ENCODE measurements around the gene NKX3-2. TPM values are rescaled to one million over a fixed set of nuclear protein-coding genes. Genes with fewer than 3 reads are reported as not detected.

NKX3-2 gene
- total RNA-seq, 1 donor from 2014 or later, result not detected

DNA sequence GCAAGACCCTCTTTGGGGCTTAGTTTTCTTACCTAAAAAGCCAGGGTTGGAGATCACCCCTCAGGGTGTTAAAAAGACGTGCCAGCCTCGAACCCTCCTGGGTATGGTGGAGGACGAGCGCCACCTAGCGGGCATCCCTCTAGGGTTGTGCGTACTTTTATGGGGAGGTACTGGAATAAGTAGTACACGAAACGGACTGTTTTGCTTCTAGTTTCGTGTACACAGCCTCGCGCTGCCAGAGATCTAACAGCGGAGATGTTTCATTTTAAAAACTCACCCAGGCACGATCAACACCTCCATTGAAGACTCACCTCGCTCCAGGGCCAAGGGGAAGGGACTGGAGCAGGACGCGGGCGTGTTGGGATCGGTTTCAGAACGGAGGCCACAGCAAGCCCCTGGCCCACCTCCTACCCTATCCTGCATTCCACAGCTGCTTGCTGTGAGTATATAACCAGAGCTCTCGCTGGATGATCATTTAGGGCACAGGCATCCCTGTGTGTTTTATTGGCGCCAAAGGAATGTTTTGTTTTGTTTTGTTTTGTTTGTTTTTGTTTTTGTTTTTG, 4.8 kb upstream of the NKX3-2 start:
- ChIA-PET CTCF (interaction anchor here (0.8 to 1.3 kb wide), 4 partner anchors 14 to 820 kb away, joined by 3 to 4 read pairs (median 4); no protein-coding TSS in a partner anchor), POLR2A (no interaction called here)
- H3K36me3 Mint-ChIP-seq (ENCODE audit: low read depth), result no peaks in the 10 kb centered on the region
- peaks cover 30% of the 10 kb centered on the region for H3K4me1 Mint-ChIP-seq
- TF ChIP-seq, protein P1, sequence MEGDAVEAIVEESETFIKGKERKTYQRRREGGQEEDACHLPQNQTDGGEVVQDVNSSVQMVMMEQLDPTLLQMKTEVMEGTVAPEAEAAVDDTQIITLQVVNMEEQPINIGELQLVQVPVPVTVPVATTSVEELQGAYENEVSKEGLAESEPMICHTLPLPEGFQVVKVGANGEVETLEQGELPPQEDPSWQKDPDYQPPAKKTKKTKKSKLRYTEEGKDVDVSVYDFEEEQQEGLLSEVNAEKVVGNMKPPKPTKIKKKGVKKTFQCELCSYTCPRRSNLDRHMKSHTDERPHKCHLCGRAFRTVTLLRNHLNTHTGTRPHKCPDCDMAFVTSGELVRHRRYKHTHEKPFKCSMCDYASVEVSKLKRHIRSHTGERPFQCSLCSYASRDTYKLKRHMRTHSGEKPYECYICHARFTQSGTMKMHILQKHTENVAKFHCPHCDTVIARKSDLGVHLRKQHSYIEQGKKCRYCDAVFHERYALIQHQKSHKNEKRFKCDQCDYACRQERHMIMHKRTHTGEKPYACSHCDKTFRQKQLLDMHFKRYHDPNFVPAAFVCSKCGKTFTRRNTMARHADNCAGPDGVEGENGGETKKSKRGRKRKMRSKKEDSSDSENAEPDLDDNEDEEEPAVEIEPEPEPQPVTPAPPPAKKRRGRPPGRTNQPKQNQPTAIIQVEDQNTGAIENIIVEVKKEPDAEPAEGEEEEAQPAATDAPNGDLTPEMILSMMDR (IDR thresholded peaks at IDR 0.05), result peak; percentile 86
- H3K27me3 Mint-ChIP-seq, result peaks cover 50% of the 10 kb centered on the region
- H3K9me3 Mint-ChIP-seq, result peaks cover 8% of the 10 kb centered on the region
- peak overlapping the region; percentile 62 for H3K4me3 Mint-ChIP-seq
- ATAC-seq (ENCODE audit: low read depth), result peak; percentile 59
- peak overlapping the region; percentile 9 for H3K27ac Mint-ChIP-seq
- peak; percentile 77 for DNase-seq
- intact Hi-C loops (cut with micrococcal nuclease), result loop anchor here (1.0 to 5.0 kb wide), 5 partner anchors 63 to 916 kb away; partner anchors contain the start of gene BOD1L1

- H3K4me3 Mint-ChIP-seq, result peak overlapping the region; percentile 72
- intact Hi-C loops (cut with micrococcal nuclease), result loop anchor here (5.0 kb wide), 2 partner anchors 64 to 79 kb away; partner anchors contain the start of gene BOD1L1
- H3K9me3 Mint-ChIP-seq, result peaks cover 8% of the 10 kb centered on the region
- H3K4me1 Mint-ChIP-seq, result peaks cover 33% of the 10 kb centered on the region
- CTCF ChIA-PET, result interaction anchor here (0.7 to 1.3 kb wide), 6 partner anchors 13 to 1782 kb away, joined by 3 to 4 read pairs (median 3); no protein-coding TSS in a partner anchor
- DNase-seq (no peak), ATAC-seq (ENCODE audit: low read depth) (no peak)
- TF ChIP-seq, protein P1 (IDR thresholded peaks at IDR 0.05), result no peak
- POLR2A ChIA-PET, result no interaction called here
- H3K36me3 Mint-ChIP-seq (ENCODE audit: low read depth), result no peaks in the 10 kb centered on the region
- peak overlapping the region; percentile 9 for H3K27ac Mint-ChIP-seq
- peaks cover 53% of the 10 kb centered on the region for H3K27me3 Mint-ChIP-seq
Measured at GRCh38 chr4:13548059-13548983, 4.0 kb upstream of the NKX3-2 start.

- peaks cover 56% of the 10 kb centered on the region for H3K27me3 Mint-ChIP-seq
- no peaks in the 10 kb centered on the region for H3K36me3 Mint-ChIP-seq (ENCODE audit: low read depth)
- POLR2A ChIA-PET, result no interaction called here
- no peak overlapping the region for H3K27ac Mint-ChIP-seq
- intact Hi-C loops (cut with micrococcal nuclease), result loop anchor here (1.0 to 5.0 kb wide), 5 partner anchors 8 to 1455 kb away; partner anchors contain the start of genes BOD1L1 and CPEB2
- DNase-seq, result peak; percentile 51
- ATAC-seq (ENCODE audit: low read depth), result peak; percentile 60
- H3K4me1 Mint-ChIP-seq, result peaks cover 37% of the 10 kb centered on the region
- peaks cover 6% of the 10 kb centered on the region for H3K9me3 Mint-ChIP-seq
- peak overlapping the region; percentile 84 for H3K4me3 Mint-ChIP-seq
- TF ChIP-seq, protein P1 (IDR thresholded peaks at IDR 0.05), result no peak
- CTCF ChIA-PET, result interaction anchor here (1.2 kb wide), 2 partner anchors 694 to 818 kb away, joined by 3 read pairs; no protein-coding TSS in a partner anchor
Measured at GRCh38 chr4:13547485-13548041, 3.3 kb upstream of the NKX3-2 start.

DNA sequence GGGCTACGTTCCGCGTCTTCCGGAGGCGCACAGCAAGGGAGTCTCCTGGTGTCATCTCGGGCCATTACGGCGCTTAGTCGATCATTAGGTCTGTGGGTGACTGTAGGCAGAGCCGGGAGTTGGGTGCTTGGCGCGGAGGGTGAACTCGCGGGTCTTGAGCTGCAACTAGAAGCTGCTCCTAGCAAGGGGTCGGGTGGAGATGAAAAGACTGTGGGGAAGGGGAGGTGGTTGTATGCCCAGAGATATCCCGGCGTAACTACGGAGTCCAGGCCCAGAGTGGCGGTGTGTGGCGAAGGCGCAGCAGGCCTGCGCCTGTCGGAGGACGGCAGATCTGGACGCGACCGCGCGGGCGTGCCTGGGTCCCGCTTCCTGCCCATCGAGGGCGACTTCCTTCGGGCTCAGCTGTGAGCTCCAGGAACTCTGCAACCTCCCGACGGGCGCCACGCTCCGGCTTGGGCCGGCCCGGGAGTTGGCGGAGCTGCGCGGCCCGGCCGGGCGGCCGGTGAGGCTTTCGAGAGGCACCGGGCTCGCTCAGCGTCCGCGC, 2.7 kb upstream of the NKX3-2 start:
- H3K4me3 Mint-ChIP-seq, result peak overlapping the region; percentile 84
- H3K9me3 Mint-ChIP-seq, result peaks cover 6% of the 10 kb centered on the region
- intact Hi-C loops (cut with micrococcal nuclease), result loop anchor here (1.0 to 5.0 kb wide), 6 partner anchors 8 to 1455 kb away; partner anchors contain the start of genes BOD1L1, CPEB2 and RAB28
- ATAC-seq (ENCODE audit: low read depth) (peak; percentile 18), DNase-seq (peak; percentile 38)
- peak overlapping the region; percentile 76 for H3K27ac Mint-ChIP-seq
- peaks cover 37% of the 10 kb centered on the region for H3K4me1 Mint-ChIP-seq
- CTCF ChIA-PET, result interaction anchor here (1.2 kb wide), 2 partner anchors 694 to 817 kb away, joined by 3 read pairs; no protein-coding TSS in a partner anchor
- TF ChIP-seq, protein P1 (IDR thresholded peaks at IDR 0.05), result no peak
- POLR2A ChIA-PET, result no interaction called here
- peaks cover 54% of the 10 kb centered on the region for H3K27me3 Mint-ChIP-seq
- no peaks in the 10 kb centered on the region for H3K36me3 Mint-ChIP-seq (ENCODE audit: low read depth)
